NCI-H2029 treated with DMSO at 0.1 percent for 48 hours (cell line): Measurements from ENCODE around the gene GHRHR.

Experiments
- DNase-seq: peaks from one replicate; lab custom pipeline; 2025; lab: John Stamatoyannopoulos, UW

The GHRHR gene

DNA sequence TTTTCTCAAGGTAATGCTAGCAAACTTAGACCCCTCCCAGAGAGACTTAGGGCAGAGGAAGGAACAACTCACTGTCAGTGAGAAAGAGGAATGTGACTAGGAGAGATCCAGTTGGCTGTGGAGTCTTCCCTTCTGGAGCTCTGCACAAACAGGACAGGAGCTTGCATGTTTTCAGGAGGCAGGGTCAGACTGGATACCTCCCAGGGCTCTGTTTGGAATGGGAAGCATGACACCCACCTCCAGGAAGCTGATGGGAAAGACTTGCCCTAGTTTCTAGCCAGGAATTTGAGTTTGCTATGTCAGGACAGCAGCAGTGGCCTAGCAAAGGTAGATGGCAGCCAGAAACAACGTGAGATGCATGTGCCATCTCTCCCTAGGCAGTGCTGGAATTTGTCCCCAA, 40.6 kb downstream of the GHRHR start:
- DNase-seq, result no peak

DNA sequence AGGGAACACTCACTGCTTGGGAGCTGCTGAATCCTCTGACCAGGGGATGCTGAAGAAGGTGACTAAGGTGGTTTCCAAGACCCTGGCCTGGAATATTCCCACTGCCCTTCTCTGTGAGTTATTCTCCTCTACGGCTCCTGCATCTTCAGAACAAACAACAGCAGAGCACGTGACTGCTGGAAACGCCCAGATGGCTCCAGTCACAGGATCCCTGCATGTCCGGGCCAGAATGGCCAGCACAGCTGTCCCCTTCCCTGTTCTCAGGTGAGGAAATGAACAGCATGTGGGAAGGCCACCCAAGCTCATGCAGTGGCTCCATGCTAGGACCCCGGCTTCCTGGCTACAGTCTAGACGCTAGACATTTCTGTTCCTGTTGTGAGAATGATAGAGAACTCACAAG, 43.1 kb downstream of the GHRHR start:
- no peak for DNase-seq

DNA sequence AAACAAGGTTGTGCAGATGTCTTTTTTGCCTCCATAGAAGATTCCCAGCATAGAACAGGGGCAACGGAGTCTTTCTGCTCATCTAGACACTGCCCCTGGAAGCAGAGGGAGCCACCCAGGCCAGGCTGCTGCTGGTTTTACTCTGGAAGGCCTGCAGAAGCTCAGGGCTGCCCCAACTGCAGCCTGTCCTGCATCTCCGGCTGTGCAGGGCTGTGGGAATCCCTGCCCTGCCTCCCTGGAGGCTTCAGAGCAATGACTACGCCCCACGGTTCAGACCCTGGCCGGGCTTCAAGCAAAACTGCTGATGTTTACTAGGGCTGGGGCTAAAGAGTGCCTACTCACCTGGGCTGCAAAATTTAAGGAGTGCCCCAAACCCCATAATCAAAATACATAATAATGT, 43.9 kb downstream of the GHRHR start:
- DNase-seq, result no peak

DNA sequence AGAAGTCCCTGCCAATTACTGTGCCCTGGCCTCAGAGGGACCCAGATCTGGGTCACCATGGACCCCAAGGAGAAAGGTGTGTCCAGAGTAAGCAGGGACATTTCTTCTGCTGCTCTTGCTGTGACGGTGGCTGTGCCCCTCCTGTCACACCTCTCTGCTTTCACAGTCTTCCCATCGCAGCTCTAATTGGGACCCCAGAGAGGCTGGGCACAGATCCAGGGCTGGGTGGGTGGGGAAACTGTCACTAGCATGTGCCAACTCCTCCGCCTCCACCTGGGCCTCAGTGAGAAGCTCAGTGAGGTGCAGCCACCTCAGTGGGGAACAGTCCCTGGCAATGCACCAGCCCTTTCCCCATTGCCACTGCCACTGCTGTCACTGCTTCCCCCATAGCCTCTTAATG, 51.1 kb downstream of the GHRHR start:
- DNase-seq, result no peak

DNA sequence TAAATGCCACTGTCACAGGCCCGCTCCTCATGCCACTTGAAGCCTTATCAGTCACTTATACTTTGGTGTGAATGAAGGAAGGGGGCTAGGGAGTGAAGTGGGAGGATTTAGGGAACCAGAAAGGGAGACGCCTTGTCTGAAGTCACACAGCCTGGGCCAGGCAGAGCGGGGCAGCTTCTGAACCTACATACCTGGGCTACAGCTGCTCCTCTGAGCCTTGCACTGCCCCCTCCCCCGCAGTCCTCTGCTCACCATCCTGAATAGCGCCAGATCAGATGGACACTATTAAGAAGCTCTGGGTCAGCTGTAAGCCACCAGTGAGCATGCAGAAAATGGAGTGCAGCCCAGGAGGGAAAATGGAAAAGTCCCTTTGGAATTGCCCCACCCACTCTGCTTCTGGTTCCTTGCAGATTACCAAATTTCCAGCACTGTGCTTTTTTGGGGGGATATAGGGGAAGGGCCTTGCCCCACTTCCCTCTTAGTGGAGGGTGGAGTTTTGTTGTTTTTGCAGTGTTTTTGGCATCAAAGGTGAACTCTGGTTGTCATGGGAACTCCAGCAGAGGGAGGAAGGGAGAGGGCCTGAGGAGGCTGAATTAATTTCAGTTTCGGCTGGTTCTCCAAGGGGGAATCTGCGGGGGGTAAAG, 53.4 kb downstream of the GHRHR start:
- DNase-seq, result no peak

DNA sequence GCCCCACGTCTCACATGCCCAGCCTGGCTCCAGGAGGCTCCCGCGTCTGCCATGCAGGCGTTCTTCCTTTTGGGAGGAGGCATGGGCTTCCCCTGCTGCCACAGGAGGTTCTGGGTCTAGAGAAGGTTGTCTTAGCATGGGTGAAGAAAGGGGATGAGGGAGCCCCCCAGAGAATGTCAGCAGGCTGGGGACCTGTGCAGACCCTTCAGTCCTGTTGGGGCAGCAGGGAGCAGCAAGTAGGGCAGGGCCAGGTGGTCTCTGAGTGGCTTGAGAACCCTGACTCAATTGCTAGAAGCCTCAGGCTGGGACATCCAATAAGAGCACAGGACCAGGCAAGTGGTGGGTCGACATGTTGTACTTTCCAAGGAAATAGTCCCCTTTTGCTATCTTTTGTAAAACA, 54.0 kb downstream of the GHRHR start:
- no peak for DNase-seq

DNA sequence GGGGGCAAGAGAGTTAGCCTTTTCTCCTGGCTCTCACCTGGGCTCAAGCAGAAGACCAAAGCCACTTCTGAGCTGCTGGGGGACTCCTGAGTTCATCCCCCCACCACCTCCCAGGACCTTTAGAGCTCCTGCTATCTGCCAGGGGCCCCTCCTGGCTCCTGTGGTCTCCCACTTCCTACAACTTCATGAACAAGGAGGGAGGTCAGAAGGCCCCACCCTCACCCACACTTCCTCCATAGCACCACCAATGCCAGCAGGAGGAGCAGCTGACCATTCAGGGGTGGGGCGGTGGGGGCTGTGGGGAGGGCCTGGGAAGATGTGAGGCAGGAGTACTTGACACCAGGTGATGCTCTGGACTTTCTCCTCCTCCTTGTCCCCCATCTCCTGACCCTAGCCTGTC, 55.8 kb downstream of the GHRHR start:
- DNase-seq, result no peak

DNA sequence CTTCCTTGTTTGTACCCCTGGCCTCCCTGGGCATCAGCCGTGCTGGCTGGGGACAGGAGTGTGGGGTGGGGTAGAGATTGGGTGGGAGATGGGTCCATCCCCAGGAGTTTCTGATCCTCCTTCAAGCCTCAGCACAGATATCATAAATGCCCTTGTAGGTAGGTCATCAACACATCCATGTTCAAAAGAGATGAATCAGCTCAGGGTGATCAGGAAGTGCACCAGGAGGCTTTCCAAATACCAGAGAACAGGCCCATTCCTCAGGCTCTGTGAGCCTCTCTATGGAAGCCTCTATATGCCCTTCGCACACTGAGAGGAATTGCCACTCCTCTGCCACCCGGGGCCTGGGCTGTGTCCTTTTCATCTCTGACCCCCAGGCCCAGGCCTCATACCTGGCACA, 56.4 kb downstream of the GHRHR start:
- DNase-seq, result no peak

DNA sequence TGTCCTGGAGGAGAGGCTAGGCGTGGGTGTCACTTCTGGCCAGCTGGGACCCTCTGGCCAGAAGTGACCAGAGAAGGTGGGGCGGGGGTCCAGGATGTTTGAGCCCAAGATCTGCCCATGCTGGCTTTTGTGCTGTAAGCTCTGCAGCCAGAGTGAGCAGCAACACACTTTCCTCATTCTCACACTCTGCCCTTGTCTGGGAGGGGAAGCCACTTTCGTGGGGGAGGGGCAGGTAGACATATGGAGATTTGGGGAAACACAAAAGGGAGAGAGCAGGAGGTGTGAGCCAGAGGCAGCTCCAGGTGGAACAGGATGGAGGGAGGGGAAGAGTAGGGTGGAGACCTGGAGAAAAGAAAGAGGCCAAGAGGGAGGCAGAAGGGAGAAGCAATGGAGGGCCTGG, 56.9 kb downstream of the GHRHR start:
- no peak for DNase-seq

DNA sequence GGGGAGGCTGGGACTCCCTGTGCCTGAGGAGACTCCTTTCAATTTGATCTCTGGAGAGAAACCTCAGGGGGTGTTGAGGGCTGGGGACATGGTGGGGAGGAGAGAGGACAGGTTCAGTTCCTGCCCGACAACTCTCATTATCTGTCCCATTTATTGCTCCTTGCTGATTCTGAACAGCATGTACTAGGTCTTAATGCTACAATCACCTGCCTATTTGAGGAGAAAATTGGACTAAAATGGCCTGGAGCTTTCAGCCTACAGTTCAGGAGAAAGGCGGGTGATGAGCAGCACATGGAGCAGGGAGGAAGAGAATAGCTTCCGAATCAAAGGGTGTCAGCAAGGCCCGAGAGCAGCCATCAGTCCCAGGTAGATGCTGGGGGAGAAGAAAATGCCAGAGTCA, 58.4 kb downstream of the GHRHR start:
- DNase-seq, result no peak

DNA sequence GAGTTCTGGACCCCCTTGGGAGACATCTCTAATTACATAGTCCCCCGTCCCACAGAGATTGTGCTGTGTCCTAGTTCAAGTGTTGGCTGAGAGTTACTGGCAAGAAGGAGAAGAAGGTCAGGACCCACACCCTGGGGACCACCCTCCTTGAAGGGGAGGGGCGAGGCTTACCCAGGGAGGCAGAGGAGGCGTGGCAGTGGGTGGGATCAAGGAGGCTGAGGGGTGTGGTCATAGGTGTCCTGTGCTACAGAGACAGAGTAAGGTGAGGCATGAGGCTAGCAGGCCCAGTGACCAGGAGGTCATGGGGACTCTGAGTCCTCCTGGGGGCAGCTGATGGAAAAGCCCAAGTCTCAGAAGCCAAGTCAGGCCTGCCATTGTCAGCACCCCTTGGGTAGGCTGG, 59.0 kb downstream of the GHRHR start:
- DNase-seq, result no peak

DNA sequence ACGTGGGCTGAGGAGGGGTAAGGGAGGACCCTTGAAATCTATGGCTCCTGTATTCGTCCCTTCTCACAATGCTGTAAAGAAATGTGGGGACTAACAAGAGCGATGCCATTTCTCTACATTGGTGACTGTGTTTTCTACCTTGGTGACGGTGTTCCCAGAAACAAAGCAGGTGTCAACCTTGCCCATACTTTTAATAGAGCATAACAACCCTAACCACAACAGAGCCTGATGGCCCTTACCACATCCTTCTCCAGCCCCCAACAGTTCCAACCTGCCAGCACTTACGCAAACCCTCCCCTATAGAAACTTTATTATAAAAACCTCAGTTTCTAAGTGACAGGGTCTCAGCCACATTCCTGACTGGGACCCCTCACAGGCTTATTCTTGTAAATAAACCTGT, 60.1 kb downstream of the GHRHR start:
- no peak for DNase-seq

DNA sequence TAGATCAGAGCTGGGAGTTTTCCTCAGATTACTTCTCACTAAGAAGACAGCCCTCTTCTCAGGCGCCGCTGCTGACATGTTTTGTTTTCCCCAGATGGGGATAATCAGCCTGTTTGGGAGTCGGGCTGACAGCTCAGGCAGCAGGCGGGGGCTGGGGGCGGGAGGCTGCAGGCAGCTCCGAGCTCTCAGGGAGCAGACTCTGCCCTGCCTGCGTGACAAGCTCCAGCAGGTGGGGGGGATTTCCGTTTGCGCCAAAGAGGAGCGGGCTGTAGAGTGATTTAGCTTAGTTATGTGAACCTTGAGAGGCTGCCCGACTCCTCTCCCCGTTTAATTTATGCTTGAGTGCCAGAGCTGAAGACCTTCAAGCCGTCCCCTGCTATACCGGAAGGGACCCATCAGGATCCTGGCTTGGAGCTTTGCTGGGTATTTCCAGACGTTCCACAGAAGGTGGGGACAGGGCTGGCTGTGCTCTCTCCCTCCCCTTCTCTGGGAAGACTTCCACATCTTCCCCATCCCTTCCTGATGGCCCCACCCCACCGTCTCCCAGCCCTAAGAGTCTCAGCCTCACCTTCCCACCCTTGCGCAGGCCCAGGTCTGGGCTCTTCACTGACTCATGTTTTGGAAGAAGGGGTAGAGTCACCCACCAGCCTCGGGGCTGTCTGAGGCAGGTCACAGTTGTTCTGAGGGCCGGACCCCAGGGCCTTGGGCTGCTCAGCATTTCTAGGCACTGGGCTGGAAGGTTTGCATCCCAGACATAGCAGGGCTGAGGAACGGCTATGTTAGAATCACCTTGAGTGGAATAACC, 63.6 kb downstream of the GHRHR start:
- no peak for DNase-seq

DNA sequence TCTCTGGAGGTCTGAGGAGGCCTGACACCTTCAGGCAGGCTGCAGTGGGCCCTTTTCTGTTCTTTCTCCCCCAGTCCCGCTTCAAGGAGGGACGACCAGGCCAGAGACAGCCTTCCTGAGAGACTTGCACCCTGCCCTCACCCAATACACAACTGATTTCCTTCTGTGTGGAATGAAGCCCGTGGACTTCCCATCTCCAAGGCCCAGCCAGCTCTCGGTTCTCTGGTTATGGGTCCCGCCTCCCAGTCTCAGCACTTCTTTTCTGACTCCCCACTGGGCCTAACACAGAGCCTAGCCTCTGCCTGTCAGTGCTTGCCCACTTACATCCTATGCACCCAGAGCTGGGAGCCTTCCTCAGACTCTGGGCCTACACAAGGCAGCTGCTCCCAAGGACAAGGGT, 64.3 kb downstream of the GHRHR start:
- DNase-seq, result no peak

DNA sequence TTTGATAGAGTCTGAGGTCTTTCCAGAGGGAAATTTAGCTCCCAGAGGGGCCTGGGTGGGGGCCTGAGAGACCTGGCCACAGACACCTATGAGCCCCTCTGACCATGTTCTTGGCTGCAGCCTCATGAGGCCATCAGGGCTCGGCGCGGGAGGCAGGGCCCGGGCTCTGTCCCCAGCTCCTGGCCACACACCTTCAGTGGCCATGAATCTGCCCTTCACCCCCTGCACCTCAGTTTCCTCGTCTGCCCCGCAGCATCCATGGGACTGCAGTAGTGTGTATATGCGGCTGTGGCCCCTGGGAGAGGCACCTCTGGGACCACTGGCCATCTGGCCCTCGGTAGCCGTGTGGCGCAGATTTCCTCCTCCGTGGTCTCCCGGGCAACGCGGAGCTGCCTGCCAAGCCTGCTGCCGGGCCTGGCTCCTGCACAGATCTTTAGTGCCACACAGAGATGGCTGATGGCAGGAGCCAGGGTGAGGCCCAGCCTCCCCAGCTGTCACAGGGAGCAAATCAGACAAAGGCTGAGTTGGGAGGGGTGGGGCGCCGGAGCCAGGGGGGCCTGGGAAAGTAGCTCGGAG, 64.8 kb downstream of the GHRHR start:
- no peak for DNase-seq
